ENCODE measurements around the gene NPHP4.

Gene NPHP4

DNA sequence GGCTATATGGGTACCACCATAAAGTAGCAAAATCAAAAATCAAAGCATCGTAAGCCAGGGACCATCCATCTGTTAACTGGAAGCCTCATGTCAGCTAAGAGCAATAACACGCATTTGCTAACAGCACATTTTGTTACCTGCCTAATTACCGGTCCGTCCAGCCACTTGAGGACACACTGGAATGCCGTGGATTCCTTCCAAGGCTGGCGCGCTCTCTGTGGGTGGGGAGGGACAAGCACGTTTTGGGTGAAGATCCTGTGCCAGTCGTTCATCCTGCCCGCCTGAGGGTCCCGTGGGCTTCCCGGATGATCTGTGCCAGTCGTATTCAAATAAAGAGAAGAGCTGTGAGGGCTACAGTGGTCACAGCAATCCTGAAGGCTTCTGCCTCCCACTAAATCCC lies 6.2 kb downstream of the NPHP4 start:
- no peak for DNase-seq

DNA sequence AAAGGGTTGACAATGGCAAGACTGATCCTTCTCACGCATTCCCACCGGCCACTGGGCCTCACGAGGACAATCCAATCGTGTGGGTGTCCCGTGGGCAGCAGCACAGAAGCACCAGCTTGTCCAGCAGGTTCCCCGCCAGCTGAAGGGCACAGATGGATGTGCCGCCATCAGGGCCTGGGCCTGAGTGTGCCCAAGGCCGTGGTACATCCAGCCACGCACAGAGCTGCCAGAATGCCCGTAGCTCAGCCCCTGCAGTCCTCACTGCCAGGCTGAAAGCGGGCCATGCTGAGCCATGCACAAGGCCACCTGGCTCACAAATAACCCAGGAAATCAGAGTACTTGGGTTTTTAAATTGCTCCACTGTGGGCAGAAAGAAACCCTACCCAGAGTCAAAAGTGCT lies 7.0 kb downstream of the NPHP4 start:
- DNase-seq = no peak

DNA sequence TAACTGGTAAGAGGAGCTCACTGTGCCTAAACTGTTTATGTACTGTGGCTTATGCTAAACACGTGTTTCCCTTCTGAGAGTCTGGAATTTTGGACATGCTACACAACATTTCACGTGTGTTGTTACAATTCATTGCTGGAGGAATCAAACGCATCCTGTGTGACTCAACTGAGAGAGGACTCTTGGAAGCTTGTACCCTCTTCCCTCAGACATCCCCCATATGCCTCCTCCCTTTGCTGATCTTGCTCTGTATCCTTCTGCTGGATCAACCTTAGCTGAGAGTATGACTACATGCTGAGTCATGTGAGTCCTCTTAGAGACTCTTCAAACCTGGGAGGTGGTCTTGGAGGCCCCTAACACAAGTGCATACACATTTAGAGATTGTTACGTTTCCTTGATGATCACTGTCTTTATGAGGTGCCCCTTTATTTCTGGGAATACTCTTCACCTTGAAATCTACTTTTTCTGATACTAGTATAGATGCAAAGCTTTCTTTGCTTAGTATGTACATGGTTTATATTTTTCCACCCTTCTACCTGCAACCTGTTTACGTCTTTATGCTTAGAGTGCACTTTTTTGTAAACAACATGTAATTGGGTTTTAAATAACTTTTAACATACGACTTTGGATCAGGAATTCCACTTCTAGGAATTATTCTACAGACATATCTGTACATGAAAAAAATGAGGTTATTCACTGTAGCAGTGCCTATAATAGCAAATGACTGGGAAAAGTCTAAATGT lies 8.7 kb downstream of the NPHP4 start:
- no peak for DNase-seq

DNA sequence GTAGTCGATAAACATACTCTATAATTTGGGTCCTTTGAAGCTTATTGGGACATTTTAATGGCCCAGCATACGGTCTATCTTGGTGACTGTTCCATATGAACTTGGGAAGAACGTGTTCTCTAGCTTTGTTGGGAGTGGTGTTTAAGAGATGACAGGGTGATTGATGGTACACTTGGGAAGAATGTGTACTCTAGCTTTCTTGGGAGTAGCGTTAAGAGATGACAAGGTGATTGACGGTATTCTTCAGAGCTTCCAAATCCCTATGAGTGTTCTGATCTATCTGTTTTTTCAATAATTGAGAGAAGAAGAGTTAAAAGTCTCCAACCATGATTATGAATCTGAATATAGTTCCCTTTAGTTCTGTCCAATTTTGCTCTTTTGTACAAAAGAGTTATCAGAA lies 9.4 kb downstream of the NPHP4 start:
- no peak for DNase-seq

DNA sequence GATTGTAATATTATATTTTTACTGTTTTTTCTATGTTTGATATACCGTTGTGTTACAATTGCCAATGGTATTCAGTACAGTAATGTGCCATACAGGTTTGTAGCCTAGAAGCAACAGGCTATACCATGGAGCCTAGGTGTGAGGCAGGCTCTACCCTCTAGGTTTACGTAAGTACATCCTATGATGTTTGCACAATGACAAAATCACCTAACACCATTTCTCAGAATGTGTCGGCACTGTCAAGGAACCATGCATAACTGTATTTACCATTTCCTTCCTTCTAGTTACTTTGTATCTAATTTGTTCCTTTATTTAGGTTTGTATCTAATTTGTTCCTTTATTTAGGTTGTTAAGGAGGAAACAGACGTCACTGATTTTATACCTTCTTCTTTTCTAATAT lies 9.9 kb downstream of the NPHP4 start:
- no peak for DNase-seq

DNA sequence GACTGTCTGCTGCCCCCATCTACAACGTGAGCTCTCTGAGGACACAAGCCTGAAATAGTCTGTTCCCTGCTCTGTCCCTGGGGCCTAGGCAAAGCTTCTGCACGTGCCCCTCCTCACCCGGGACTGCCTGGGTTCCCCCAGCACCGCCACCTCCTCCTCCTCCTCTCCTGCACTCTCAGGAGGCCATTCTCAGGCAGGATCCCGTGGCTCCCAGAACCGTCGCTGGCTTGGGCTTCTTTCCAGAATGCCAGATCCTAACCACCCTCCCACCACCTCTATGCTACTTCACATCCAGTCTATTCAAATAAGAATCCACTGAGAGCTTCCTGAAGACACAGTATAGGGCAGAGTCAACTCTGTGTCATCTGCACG lies 11.2 kb downstream of the NPHP4 start:
- no peak for DNase-seq

DNA sequence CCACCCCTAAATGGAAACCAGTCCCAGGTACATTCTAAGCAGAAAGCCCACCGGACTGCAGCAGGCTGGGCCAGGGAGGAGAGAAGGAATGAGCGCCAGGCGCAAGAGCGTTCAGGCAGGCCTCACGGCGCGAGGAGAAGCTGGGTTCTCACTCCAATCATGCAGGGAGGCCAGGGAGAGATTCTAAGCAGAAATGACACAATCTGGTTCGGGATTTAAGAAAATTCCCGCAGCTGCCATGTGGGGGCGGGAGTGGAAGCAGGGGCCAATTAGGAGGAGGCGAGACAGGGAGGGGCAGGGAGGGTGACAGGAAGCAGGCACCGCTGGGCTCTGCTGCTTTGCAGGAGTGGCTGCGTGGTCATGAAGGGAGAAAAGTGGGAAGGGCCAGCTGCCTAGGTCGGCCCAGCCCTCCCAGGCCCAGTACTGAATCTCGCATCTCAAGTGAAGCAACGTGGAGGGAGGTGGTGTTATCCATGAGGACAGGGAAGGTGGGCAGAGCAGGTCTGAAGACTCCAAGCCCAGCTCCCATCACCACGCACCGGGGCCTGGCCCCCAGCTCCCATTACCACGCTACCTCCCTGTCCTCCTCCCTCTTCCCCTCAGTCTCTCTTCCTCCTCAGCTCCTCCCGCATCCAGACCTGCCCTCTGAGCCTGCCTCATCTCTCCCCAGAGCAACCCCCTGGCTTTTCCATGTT lies 11.8 kb downstream of the NPHP4 start:
- DNase-seq = no peak

DNA sequence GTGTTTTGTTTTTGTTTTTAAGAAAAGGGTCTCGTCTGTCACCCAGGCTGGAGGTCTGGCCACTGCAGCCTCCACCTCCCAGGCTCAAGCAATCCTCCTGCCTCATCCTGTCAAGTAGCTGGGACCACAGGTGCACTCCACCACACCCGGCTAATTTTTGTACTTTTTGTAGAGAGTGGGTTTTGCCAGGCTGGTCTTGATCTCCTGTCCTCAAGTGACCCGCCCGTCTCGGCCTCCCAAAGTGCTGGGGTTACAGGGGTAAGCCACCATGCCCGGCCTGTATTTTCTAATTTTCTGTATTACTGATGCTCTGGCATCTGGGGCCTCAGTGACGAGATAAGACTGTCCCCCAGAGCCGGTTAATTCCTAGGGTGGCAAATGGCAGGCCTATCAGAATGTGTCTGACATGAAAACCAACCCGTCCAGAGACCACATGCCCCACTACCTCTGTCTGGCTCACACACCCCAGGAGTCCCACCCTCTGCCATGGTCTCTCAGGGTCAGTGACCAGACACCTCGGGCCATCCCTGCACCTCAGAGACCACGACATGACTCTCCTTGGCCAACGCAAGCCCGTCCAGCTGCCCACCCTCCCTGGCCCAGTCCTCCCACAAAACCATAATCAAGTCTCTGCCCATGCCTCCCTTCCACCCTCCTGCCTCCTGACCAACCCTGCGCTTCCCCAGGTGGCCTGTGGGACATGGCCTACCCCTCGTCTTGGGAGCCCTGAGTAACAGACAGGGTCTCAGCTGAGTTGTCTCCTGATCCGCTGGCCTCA lies 12.5 kb downstream of the NPHP4 start:
- DNase-seq = no peak

DNA sequence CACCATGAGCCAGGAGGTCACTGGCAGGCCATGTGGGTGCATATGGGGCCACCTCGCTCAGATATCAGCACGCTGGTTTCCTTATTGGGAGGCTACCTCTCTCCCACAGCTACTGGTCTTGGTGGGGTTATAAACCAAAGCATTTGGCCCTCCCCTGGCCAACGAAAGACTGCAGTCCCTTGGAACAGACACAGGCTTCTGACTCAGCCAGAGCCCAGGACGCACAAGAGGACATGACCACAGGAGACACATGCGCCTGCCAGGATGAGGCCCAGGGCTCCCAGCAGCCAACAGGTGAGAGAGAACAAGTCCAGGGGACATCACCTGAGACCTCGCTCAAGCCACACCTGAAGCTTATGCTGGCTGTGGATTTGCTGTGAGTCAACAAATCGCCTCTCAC lies 13.8 kb downstream of the NPHP4 start:
- no peak for DNase-seq

DNA sequence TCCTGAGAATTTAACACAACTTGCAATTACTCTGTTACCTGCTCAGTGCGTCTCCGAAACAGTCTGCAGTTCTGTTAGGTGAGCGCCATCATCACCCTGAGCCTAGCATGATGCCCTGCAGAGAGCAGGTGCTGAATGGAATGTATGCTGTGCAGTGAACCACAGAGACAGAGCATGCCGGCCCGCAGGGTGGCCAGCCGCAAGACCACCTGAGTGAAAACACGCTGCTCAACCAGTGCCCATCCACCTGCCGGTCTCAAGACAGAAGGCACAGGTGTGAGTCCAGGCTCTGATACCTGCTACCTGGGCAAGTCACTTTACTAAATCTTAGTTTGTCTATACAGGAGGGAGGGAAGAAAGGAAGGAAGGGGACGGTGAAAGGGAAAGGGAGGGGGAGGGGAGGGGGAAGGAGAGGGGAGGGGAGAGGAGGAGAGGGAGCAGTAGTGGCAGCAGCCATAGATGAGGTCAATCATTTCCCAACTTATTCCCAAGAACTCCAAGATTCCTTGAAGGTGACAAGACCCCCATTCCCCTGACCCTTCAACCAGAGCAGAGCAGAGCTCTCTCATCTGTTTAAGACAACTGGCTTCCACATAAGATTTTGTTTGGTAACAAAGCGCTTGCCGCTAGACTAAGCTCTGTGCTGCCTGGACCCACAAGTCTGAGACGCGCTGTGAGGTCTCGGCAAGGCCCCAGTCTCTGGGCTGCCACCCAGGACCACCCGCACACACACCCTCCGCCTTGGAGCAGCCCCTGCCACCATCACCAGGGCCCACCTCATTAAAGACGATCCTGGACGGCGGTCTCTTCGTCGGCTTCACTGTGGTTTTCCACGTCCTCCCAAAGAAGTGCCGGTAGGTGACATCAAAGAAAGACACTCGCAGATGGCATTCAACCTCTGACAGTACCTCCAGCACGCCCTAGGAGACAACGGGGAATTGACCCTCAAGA lies 14.5 kb downstream of the NPHP4 start:
- no peak for DNase-seq

DNA sequence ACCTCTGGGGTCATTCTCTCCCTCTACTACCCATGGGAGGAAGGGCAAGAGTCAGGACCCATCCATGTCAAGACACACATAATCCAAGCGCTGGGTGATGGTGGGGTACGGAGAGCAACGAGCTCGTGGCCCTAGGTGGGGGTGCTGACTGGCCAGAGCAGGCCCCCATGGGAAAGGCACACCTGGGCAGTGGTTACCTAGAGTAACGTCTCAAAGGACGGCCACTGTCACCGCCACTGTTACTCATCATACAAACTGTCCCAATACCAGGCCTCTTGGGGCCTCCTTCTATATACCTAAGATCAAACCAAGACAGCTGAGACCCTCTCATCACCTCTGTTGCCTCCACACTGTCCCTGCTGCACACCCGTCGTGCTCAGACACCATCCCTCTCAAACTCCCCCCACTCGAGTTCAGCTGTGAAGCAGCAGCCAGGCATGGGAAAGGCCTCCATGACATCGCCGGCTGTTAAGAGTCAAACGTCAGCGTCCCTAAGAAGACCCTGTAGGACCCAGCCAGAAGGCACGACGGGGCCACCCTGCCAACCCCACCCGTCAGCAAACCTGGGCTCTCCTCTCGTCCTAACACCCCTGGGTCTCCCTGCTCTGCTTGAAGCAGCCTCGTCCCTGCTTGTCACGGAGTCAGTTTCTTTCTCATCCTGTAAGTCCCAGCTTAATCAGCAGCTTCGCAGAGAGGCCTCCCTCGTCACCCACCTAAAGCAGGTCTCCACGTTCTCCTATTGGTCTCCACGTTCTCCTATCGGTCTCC lies 15.3 kb downstream of the NPHP4 start:
- no peak for DNase-seq

DNA sequence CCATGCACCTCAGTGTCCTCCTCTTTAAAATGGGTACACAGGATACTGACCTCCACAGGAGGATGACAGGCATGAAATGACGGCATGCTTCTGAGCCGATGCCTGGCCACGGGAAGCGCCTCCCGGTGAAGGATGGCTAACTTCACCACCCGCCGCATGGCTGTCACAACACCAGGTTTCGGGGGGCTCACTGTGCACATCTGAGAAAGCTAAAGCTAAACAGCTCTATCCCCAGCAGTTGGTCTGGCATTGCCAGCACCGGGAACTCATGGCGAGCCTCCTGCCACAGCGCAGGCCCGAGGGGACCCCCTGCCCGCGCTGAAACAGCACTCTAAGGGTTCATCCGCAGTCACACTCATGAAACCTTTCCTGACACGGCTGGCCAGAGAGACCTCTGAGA lies 16.0 kb downstream of the NPHP4 start:
- no peak for DNase-seq

DNA sequence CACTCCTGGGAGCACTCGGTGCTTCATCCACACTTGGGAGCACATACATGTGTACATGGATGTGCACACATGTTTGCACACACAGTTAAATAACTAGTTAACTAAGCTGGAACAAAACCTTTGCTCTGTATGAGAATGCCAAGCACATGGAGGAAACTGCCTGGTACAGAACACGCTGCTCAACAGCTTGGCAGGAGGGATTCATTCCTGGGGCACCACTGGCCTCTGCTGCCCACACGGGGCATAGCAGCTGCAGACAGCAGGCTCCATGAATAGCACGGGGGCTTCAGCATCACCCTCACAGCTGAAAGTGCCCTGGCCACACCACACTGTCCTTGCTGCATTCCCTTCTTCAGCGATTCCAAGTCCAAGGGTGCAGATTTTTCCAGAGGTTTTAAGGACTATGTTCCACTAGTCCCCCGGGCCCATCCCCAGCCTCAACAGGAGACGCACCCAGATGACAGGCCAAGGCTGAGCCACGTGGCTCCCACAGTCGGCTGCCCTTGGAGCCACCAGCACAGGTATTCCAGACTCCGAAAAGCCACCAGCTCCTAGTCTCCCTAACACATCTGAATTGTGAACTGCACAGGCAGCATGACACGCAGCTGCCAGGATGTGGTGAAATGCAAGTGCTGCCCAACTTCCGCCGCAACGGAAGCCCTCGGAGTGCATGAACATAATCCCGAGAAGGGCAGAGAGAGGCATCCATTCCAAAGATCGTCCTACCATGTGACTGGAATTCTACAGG lies 16.9 kb downstream of the NPHP4 start:
- peak; percentile 32 for DNase-seq

DNA sequence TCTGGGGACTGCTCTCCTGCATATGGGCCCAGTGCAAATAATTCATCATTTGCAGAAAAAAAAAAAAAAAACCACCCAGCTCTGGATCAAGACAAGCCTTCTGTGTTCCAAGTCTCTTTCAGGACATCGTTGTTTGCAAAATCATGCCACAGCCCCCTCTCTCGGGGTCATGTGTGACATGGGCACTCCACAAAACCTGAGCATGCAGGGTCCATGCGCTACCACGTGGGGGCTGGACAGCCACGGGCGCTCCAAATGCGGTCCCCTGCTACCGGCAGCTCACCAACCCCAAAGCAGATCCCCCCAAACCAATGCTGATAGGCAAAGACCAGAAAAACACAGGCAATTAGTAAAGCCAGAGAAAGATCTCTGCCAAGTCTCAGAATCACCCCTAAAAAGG lies 17.6 kb downstream of the NPHP4 start:
- no peak for DNase-seq

DNA sequence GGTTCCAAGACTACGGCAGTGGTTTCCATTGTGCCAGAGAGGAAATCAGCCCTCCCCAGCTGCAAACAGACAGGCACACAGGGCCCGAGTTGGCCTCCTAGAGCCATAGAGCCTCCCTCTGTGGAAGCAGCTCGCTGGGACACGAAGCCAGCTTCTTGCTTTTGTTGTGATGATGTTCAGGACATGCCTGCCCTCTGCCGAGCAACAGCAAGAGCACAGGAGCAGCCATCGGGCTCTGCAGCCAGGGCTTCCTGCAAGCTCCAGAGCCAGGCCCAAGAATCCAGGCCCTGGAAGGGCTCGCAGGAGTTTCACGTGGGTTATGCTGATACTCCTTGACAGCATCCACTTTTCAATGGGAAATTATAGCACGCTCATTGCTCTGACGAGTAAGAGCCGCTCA lies 18.5 kb downstream of the NPHP4 start:
- no peak for DNase-seq

DNA sequence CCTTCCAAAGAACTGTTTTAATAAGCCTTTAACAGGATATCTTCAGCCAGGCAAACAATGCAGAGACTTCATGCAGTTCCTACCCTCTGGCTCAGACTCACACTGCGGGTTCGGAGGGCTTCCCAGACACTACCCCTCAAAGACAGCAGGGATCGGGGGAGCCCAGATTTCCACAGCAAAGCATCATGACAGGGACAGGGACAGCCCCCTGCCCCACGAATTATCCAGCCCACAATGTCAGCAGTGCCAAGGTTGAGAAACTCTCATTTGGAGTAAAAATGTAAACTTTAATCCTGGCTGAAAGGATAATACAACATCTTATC lies 20.1 kb downstream of the NPHP4 start:
- DNase-seq = no peak

DNA sequence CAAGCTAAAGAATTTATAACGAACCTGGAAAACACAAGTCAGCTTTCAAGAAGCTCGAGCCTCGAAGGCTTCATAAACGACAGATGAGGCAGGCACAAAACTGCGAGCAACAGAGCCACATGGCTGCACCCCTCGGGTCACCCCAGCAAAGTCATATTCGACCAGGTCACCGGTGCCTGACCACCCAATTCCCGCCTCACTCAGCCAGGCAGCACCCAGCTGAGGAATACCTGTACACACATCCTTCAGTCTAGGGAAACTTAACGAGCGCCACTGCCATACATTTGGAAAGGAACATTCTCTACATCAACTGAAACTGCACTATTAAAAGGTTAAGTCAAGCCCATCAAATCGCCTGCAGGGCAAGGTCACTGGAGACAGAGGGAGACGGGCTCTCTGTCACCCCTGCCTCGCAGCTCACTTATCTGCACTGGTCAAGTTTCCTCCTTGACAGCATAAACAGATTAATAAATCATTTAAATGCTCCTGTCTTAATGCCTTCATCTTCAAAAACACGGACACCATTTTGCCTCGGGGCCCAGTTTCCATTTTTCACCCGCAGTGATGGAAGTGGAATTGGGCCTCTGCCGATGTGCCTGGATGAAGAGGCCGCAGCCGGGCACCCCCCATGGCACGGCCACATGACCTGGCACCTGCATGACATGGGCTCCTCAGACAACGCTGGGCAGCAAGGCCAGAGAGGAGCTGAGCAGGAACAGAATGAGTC lies 20.6 kb downstream of the NPHP4 start:
- DNase-seq = no peak

DNA sequence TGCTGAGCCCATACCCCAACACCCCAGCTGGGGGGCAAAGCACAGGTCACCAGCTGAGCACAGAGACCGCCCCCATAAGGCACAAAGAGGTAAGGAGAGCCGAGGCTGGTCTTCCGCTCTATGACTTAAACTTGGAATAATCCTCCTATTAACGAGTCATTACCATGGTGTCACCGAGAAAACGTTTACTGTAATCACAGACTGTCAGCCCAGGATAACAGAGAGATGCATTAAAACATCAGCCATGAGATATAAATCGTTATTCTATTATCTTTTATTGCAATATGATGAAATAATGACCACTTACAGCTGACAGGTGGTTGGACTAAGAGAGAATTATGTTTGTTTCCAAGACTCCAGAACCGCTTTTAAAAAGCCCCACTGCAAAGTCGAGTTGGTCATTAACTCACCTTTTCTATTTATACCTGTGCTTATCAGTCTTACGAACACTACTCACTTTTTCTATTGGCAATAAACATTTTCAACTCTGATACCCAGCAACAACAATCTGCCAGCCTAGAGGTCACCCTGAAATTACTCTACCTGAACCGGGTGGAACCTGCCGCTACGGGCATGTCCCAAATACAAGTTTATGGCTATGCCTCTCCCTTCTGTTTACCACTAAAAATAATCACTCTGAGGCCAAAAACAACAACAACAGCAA lies 21.5 kb downstream of the NPHP4 start:
- DNase-seq = no peak

DNA sequence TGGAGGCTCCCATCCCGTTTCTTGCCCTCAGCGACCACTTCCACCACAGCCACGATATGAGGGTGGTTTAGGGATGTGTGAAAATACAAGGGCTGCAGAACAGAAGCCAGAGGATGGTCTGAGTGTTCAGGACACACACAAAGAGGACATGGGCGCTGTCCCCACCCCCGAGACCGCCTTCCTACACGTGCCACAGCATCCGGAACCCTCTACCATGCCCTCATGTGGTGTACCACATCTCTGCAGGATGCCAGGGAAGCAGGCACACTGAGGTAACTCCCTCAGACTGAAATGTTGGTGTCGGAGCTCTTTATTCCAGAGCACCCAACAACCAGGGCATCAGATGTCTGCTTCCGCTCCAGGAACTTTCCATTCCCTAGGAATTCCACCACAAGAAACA lies 23.1 kb downstream of the NPHP4 start:
- no peak for DNase-seq

DNA sequence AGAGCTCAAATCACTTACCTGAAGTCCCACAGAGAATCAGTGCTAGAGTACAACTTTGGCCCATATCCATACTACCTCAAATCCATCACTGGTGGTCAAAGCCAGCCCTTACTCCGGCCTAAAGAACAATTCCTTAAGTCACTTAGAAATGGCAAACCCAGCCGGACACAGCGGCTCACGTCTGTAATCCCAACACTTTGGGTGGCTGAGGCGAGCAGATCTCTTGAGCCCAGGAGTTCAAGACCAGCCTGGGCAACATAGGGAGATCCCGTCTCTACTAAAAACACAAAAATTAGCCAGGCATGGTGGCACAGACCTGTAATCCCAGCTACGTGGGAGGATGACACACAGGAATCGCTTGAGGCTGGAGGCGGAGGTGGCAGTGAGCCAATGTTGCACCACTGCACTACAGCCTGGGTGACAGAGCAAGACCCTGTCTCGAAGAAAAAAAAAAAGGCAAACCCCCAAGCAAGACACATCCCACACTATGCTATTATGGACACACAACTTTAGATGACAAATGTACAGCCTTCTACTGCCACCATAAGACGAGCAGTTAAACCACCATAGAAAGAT lies 24.0 kb downstream of the NPHP4 start:
- DNase-seq = no peak
